ENCODE measurements around the gene CHSY3.
A peak's percentile ranks its signal among the peaks of the same experiment; 100 is the strongest.

The CHSY3 gene

DNA sequence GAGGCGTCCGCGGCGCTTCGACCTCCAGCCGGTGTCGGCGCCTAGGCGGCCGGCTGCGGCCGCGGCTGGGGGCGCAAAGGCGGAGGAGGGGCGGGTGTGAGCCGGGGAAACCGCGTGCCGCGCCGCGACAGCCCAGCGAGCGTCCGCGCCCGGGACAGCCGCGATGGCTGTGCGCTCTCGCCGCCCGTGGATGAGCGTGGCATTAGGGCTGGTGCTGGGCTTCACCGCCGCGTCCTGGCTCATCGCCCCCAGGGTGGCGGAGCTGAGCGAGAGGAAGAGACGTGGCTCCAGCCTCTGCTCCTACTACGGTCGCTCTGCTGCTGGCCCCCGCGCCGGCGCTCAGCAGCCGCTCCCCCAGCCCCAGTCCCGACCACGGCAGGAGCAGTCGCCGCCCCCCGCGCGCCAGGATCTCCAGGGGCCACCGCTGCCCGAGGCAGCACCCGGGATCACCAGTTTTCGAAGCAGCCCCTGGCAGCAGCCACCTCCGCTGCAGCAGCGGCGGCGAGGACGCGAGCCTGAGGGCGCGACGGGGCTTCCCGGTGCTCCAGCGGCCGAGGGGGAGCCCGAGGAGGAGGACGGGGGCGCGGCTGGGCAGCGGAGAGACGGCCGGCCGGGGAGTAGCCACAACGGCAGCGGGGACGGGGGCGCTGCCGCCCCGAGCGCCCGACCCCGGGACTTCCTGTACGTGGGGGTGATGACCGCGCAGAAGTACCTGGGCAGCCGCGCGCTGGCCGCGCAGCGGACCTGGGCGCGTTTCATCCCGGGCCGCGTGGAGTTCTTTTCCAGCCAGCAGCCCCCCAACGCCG, 605 bp downstream of the CHSY3 start:
- peak overlapping the region; percentile 82 for H3K9ac ChIP-seq (ENCODE audit: low read depth, low read length, poor library complexity)
- peak overlapping the region; percentile 11 for H3K23ac ChIP-seq (ENCODE audit: low read depth, low read length, poor library complexity)
- no peak overlapping the region for H3K27ac ChIP-seq (replicated peaks; ENCODE audit: low read length)
- no peaks in the 10 kb centered on the region for H3K9me3 ChIP-seq (replicated peaks in 1 of 2; ENCODE audit: control insufficient read depth in 2 of 2, insufficient read depth in 1 of 2, low read depth in 1 of 2, low read length in 2 of 2)
- H4K91ac ChIP-seq (ENCODE audit: low read depth, low read length, poor library complexity): no peak overlapping the region
- H4K8ac ChIP-seq (ENCODE audit: low read depth, low read length): no peak overlapping the region
- H2BK12ac ChIP-seq (ENCODE audit: low read length): no peak overlapping the region
- H3K14ac ChIP-seq (ENCODE audit: low read length): peak overlapping the region; percentile 49
- peak overlapping the region; percentile 94 for H3K4me2 ChIP-seq (ENCODE audit: insufficient read depth, low read length, poor library complexity, severe bottlenecking)
- peak overlapping the region; percentile 73 for H3K18ac ChIP-seq (ENCODE audit: low read length)
- no CpG with 5 or more reads among the region's 105 CpGs for WGBS, 2 donors (ENCODE audit: extremely low coverage in 2 of 2, insufficient read length in 2 of 2, insufficient replicate concordance in 1 of 2)
- peaks cover 7 to 10% of the 10 kb centered on the region in 2 donors for H3K4me1 ChIP-seq (ENCODE audit: control insufficient read depth in 2 of 2, insufficient read depth in 1 of 2, low read depth in 1 of 2, low read length in 2 of 2)
- no peaks in the 10 kb centered on the region for H3K79me1 ChIP-seq (ENCODE audit: low read depth, low read length)
- H2AK5ac ChIP-seq (ENCODE audit: low read depth, low read length): no peak overlapping the region
- H3K27me3 ChIP-seq (ENCODE audit: control insufficient read depth in 3 of 3, insufficient read depth in 3 of 3, low read depth in 1 of 3, low read length in 3 of 3): peaks cover 3 to 49% (median 23%) of the 10 kb centered on the region in 3 experiments
- peak overlapping the region; percentile 100 for H2AFZ ChIP-seq (ENCODE audit: low read length)
- no peak overlapping the region for H2BK120ac ChIP-seq (ENCODE audit: low read depth, low read length)
- peak; percentile 21 for DNase-seq (ENCODE audit: low spot score)
- no peak overlapping the region for H2BK15ac ChIP-seq (ENCODE audit: low read length)
- H3K36me3 ChIP-seq (replicated peaks in 1 of 2; ENCODE audit: control insufficient read depth in 2 of 2, insufficient read depth in 2 of 2, low read length in 2 of 2): no peaks in the 10 kb centered on the region
- H3K4me3 ChIP-seq (ENCODE audit: low read length in 2 of 2): peak overlapping the region; percentile 59 to 85
- peak overlapping the region; percentile 75 for H2BK5ac ChIP-seq (ENCODE audit: low read length)
- no peak overlapping the region for H3K4ac ChIP-seq (ENCODE audit: low read length)

GRCh38 chr5:129905473-129906176, 1.4 kb downstream of the CHSY3 start:
- Histone ChIP-seq H3K9ac (ENCODE audit: low read depth, low read length, poor library complexity) (peak overlapping the region; percentile 24), H3K27ac (replicated peaks; ENCODE audit: low read length) (no peak overlapping the region), H3K14ac (ENCODE audit: low read length) (peak overlapping the region; percentile 38), H3K79me1 (ENCODE audit: low read depth, low read length) (no peaks in the 10 kb centered on the region), H2AFZ (ENCODE audit: low read length) (peak overlapping the region; percentile 100), H3K23ac (ENCODE audit: low read depth, low read length, poor library complexity) (no peak overlapping the region), H3K4me3 (ENCODE audit: low read length in 2 of 2) (peak overlapping the region; percentile 59 to 85), H3K27me3 (ENCODE audit: control insufficient read depth in 3 of 3, insufficient read depth in 3 of 3, low read depth in 1 of 3, low read length in 3 of 3) (peaks cover 3 to 48% (median 23%) of the 10 kb centered on the region in 3 experiments), H2BK5ac (ENCODE audit: low read length) (peak overlapping the region; percentile 24), H4K8ac (ENCODE audit: low read depth, low read length) (no peak overlapping the region), H3K18ac (ENCODE audit: low read length) (peak overlapping the region; percentile 76), H3K9me3 (replicated peaks in 1 of 2; ENCODE audit: control insufficient read depth in 2 of 2, insufficient read depth in 1 of 2, low read depth in 1 of 2, low read length in 2 of 2) (no peaks in the 10 kb centered on the region), H3K36me3 (replicated peaks in 1 of 2; ENCODE audit: control insufficient read depth in 2 of 2, insufficient read depth in 2 of 2, low read length in 2 of 2) (no peaks in the 10 kb centered on the region), H2BK15ac (ENCODE audit: low read length) (no peak overlapping the region), H4K91ac (ENCODE audit: low read depth, low read length, poor library complexity) (no peak overlapping the region), H2AK5ac (ENCODE audit: low read depth, low read length) (no peak overlapping the region), H3K4ac (ENCODE audit: low read length) (no peak overlapping the region), H3K4me1 (ENCODE audit: control insufficient read depth in 2 of 2, insufficient read depth in 1 of 2, low read depth in 1 of 2, low read length in 2 of 2) (peaks cover 7 to 10% of the 10 kb centered on the region in 2 donors), H2BK120ac (ENCODE audit: low read depth, low read length) (no peak overlapping the region), H2BK12ac (ENCODE audit: low read length) (no peak overlapping the region), H3K4me2 (ENCODE audit: insufficient read depth, low read length, poor library complexity, severe bottlenecking) (peak overlapping the region; percentile 94)
- peak; percentile 32 for DNase-seq (ENCODE audit: low spot score)
- no CpG with 5 or more reads among the region's 37 CpGs for WGBS, 2 donors (ENCODE audit: extremely low coverage in 2 of 2, insufficient read length in 2 of 2, insufficient replicate concordance in 1 of 2)

- no peak overlapping the region for H2AK5ac ChIP-seq (ENCODE audit: low read depth, low read length)
- no peak overlapping the region for H3K18ac ChIP-seq (ENCODE audit: low read length)
- H3K27ac ChIP-seq (replicated peaks; ENCODE audit: low read length): no peak overlapping the region
- no peak overlapping the region for H3K4ac ChIP-seq (ENCODE audit: low read length)
- H3K4me2 ChIP-seq (ENCODE audit: insufficient read depth, low read length, poor library complexity, severe bottlenecking): peak overlapping the region; percentile 94
- peak overlapping the region; percentile 100 for H2AFZ ChIP-seq (ENCODE audit: low read length)
- DNase-seq (ENCODE audit: low spot score): peak; percentile 14
- no peak overlapping the region for H4K91ac ChIP-seq (ENCODE audit: low read depth, low read length, poor library complexity)
- H3K36me3 ChIP-seq (replicated peaks in 1 of 2; ENCODE audit: control insufficient read depth in 2 of 2, insufficient read depth in 2 of 2, low read length in 2 of 2): no peaks in the 10 kb centered on the region
- H3K9ac ChIP-seq (ENCODE audit: low read depth, low read length, poor library complexity): peak overlapping the region; percentile 24
- H2BK15ac ChIP-seq (ENCODE audit: low read length): no peak overlapping the region
- H4K8ac ChIP-seq (ENCODE audit: low read depth, low read length): no peak overlapping the region
- H3K23ac ChIP-seq (ENCODE audit: low read depth, low read length, poor library complexity): no peak overlapping the region
- H2BK120ac ChIP-seq (ENCODE audit: low read depth, low read length): no peak overlapping the region
- no CpG with 5 or more reads among the region's 20 CpGs for WGBS, 2 donors (ENCODE audit: extremely low coverage in 2 of 2, insufficient read length in 2 of 2, insufficient replicate concordance in 1 of 2)
- H3K14ac ChIP-seq (ENCODE audit: low read length): no peak overlapping the region
- no peaks in the 10 kb centered on the region for H3K9me3 ChIP-seq (replicated peaks in 1 of 2; ENCODE audit: control insufficient read depth in 2 of 2, insufficient read depth in 1 of 2, low read depth in 1 of 2, low read length in 2 of 2)
- H3K79me1 ChIP-seq (ENCODE audit: low read depth, low read length): no peaks in the 10 kb centered on the region
- peaks cover 7 to 10% of the 10 kb centered on the region in 2 donors for H3K4me1 ChIP-seq (ENCODE audit: control insufficient read depth in 2 of 2, insufficient read depth in 1 of 2, low read depth in 1 of 2, low read length in 2 of 2)
- peaks cover 3 to 44% (median 23%) of the 10 kb centered on the region in 3 experiments for H3K27me3 ChIP-seq (ENCODE audit: control insufficient read depth in 3 of 3, insufficient read depth in 3 of 3, low read depth in 1 of 3, low read length in 3 of 3)
- no peak overlapping the region for H2BK12ac ChIP-seq (ENCODE audit: low read length)
- H3K4me3 ChIP-seq (ENCODE audit: low read length in 2 of 2): peak overlapping the region; percentile 59 to 71
- H2BK5ac ChIP-seq (ENCODE audit: low read length): no peak overlapping the region
Observed at GRCh38 chr5:129906177-129906887, 2.1 kb downstream of the CHSY3 start.

Measured in neuronal stem cell (in vitro differentiated cells).